WTC11 (cell line): Measurements from ENCODE around the gene TMEM175.

Source experiments
- FOXP1 ChIP-seq: sonication (generic); formaldehyde crosslinking; IDR thresholded peaks from 2 replicates; pipeline ENCODE4 v1.8.0; 2022; ENCODE audit warnings: missing genetic modification reagents, mild to moderate bottlenecking, moderate library complexity, borderline replicate concordance
- GABPB1 ChIP-seq: sonication (generic); formaldehyde crosslinking; IDR thresholded peaks from 2 replicates; pipeline ENCODE4 v1.8.1; 2023; ENCODE audit warnings: mild to moderate bottlenecking, missing genetic modification reagents
- TEAD4 ChIP-seq: sonication (generic); formaldehyde crosslinking; IDR thresholded peaks from 2 replicates; pipeline ENCODE4 v1.8.0; 2022; ENCODE audit warnings: mild to moderate bottlenecking, missing genetic modification reagents
- TF ChIP-seq, protein P1 (sequence below): fragments of 200-600 bp; IDR thresholded peaks from 2 replicates; pipeline ENCODE4 v1.8.0; 2022; ENCODE audit warnings: antibody characterized with exemption
- TF ChIP-seq, protein P2 (sequence below): fragments of 250-450 bp; sonication (Bioruptor Pico); IDR thresholded peaks from 2 replicates; pipeline ENCODE4 v1.9.0; 2021; ENCODE audit warnings: moderate library complexity, mild to moderate bottlenecking, inconsistent platforms, borderline replicate concordance
- TF ChIP-seq, protein P3 (sequence below): sonication (generic); formaldehyde crosslinking; IDR thresholded peaks from 2 replicates; pipeline ENCODE4 v1.8.1; 2022; ENCODE audit warnings: low read depth, missing genetic modification reagents, borderline replicate concordance
- TF ChIP-seq, protein P4 (sequence below): fragments of 250-450 bp; sonication (Bioruptor Pico); IDR thresholded peaks from 2 replicates; pipeline ENCODE4 v1.9.0; 2021; ENCODE audit warnings: mild to moderate bottlenecking, borderline replicate concordance
- TF ChIP-seq, protein P5 (sequence below): sonication (generic); formaldehyde crosslinking; IDR thresholded peaks from 2 replicates; pipeline ENCODE4 v1.8.1; 2022; ENCODE audit warnings: mild to moderate bottlenecking, moderate library complexity, missing genetic modification reagents
- TF ChIP-seq, protein P6 (sequence below): fragments of 250-450 bp; sonication (Bioruptor Pico); IDR thresholded peaks from 2 replicates; pipeline ENCODE4 v2.1.2; 2022; ENCODE audit warnings: mild to moderate bottlenecking, moderate library complexity
- TF ChIP-seq, protein P7 (sequence below): sonication (generic); formaldehyde crosslinking; IDR thresholded peaks from 2 replicates; pipeline ENCODE4 v1.8.0; 2022; ENCODE audit warnings: mild to moderate bottlenecking, missing genetic modification reagents
- TF ChIP-seq, protein P8 (sequence below): sonication (generic); formaldehyde crosslinking; IDR thresholded peaks from 2 replicates; pipeline ENCODE4 v1.8.1; 2022; ENCODE audit warnings: mild to moderate bottlenecking, missing genetic modification reagents, moderate library complexity, borderline replicate concordance
- TF ChIP-seq, protein P9 (sequence below): sonication (generic); formaldehyde crosslinking; IDR thresholded peaks from 2 replicates; pipeline ENCODE4 v1.8.1; 2023; ENCODE audit warnings: mild to moderate bottlenecking, moderate library complexity, missing genetic modification reagents

DNA sequence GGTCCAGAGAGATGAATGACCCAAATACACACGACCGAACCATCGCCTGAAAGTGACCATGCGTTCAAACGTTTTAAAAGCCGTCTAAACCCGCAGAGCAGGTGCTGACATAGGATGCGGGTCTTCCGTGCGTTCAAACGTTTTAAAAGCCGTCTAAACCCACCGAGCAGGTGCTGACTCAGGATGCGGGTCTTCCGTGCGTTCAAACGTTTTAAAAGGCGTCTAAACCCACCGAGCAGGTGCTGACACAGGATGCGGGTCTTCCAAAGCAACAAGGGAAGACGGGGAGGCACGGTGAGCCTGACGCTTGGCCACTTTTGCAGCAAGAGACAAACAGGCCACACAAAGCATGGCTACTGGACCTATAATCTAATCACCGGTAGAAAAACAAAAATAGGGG, 47.4 kb upstream of the TMEM175 start:
- TF ChIP-seq, protein P1, sequence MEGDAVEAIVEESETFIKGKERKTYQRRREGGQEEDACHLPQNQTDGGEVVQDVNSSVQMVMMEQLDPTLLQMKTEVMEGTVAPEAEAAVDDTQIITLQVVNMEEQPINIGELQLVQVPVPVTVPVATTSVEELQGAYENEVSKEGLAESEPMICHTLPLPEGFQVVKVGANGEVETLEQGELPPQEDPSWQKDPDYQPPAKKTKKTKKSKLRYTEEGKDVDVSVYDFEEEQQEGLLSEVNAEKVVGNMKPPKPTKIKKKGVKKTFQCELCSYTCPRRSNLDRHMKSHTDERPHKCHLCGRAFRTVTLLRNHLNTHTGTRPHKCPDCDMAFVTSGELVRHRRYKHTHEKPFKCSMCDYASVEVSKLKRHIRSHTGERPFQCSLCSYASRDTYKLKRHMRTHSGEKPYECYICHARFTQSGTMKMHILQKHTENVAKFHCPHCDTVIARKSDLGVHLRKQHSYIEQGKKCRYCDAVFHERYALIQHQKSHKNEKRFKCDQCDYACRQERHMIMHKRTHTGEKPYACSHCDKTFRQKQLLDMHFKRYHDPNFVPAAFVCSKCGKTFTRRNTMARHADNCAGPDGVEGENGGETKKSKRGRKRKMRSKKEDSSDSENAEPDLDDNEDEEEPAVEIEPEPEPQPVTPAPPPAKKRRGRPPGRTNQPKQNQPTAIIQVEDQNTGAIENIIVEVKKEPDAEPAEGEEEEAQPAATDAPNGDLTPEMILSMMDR: no peak
- TF ChIP-seq, protein P2, sequence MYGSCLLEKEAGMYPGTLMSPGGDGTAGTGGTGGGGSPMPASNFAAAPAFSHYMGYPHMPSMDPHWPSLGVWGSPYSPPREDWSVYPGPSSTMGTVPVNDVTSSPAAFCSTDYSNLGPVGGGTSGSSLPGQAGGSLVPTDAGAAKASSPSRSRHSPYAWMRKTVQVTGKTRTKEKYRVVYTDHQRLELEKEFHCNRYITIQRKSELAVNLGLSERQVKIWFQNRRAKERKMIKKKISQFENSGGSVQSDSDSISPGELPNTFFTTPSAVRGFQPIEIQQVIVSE: no peak
- no peak for TF ChIP-seq FOXP1 (CRISPR knock-in tag)
- TF ChIP-seq, protein P3, sequence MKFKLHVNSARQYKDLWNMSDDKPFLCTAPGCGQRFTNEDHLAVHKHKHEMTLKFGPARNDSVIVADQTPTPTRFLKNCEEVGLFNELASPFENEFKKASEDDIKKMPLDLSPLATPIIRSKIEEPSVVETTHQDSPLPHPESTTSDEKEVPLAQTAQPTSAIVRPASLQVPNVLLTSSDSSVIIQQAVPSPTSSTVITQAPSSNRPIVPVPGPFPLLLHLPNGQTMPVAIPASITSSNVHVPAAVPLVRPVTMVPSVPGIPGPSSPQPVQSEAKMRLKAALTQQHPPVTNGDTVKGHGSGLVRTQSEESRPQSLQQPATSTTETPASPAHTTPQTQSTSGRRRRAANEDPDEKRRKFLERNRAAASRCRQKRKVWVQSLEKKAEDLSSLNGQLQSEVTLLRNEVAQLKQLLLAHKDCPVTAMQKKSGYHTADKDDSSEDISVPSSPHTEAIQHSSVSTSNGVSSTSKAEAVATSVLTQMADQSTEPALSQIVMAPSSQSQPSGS: no peak
- TF ChIP-seq, protein P4, sequence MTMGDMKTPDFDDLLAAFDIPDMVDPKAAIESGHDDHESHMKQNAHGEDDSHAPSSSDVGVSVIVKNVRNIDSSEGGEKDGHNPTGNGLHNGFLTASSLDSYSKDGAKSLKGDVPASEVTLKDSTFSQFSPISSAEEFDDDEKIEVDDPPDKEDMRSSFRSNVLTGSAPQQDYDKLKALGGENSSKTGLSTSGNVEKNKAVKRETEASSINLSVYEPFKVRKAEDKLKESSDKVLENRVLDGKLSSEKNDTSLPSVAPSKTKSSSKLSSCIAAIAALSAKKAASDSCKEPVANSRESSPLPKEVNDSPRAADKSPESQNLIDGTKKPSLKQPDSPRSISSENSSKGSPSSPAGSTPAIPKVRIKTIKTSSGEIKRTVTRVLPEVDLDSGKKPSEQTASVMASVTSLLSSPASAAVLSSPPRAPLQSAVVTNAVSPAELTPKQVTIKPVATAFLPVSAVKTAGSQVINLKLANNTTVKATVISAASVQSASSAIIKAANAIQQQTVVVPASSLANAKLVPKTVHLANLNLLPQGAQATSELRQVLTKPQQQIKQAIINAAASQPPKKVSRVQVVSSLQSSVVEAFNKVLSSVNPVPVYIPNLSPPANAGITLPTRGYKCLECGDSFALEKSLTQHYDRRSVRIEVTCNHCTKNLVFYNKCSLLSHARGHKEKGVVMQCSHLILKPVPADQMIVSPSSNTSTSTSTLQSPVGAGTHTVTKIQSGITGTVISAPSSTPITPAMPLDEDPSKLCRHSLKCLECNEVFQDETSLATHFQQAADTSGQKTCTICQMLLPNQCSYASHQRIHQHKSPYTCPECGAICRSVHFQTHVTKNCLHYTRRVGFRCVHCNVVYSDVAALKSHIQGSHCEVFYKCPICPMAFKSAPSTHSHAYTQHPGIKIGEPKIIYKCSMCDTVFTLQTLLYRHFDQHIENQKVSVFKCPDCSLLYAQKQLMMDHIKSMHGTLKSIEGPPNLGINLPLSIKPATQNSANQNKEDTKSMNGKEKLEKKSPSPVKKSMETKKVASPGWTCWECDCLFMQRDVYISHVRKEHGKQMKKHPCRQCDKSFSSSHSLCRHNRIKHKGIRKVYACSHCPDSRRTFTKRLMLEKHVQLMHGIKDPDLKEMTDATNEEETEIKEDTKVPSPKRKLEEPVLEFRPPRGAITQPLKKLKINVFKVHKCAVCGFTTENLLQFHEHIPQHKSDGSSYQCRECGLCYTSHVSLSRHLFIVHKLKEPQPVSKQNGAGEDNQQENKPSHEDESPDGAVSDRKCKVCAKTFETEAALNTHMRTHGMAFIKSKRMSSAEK (CRISPR knock-in tag): no peak
- no peak for TF ChIP-seq GABPB1 (CRISPR knock-in tag)
- no peak for TF ChIP-seq TEAD4 (CRISPR knock-in tag)
- TF ChIP-seq, protein P5, sequence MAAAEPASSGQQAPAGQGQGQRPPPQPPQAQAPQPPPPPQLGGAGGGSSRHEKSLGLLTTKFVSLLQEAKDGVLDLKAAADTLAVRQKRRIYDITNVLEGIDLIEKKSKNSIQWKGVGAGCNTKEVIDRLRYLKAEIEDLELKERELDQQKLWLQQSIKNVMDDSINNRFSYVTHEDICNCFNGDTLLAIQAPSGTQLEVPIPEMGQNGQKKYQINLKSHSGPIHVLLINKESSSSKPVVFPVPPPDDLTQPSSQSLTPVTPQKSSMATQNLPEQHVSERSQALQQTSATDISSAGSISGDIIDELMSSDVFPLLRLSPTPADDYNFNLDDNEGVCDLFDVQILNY: no peak
- TF ChIP-seq, protein P6, sequence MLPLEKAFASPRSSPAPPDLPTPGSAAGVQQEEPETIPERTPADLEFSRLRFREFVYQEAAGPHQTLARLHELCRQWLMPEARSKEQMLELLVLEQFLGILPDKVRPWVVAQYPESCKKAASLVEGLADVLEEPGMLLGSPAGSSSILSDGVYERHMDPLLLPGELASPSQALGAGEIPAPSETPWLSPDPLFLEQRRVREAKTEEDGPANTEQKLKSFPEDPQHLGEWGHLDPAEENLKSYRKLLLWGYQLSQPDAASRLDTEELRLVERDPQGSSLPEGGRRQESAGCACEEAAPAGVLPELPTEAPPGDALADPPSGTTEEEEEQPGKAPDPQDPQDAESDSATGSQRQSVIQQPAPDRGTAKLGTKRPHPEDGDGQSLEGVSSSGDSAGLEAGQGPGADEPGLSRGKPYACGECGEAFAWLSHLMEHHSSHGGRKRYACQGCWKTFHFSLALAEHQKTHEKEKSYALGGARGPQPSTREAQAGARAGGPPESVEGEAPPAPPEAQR (CRISPR knock-in tag): no peak
- TF ChIP-seq, protein P7, sequence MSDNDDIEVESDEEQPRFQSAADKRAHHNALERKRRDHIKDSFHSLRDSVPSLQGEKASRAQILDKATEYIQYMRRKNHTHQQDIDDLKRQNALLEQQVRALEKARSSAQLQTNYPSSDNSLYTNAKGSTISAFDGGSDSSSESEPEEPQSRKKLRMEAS (CRISPR knock-in tag): no peak
- TF ChIP-seq, protein P8, sequence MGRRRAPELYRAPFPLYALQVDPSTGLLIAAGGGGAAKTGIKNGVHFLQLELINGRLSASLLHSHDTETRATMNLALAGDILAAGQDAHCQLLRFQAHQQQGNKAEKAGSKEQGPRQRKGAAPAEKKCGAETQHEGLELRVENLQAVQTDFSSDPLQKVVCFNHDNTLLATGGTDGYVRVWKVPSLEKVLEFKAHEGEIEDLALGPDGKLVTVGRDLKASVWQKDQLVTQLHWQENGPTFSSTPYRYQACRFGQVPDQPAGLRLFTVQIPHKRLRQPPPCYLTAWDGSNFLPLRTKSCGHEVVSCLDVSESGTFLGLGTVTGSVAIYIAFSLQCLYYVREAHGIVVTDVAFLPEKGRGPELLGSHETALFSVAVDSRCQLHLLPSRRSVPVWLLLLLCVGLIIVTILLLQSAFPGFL (CRISPR knock-in tag): no peak
- TF ChIP-seq, protein P9, sequence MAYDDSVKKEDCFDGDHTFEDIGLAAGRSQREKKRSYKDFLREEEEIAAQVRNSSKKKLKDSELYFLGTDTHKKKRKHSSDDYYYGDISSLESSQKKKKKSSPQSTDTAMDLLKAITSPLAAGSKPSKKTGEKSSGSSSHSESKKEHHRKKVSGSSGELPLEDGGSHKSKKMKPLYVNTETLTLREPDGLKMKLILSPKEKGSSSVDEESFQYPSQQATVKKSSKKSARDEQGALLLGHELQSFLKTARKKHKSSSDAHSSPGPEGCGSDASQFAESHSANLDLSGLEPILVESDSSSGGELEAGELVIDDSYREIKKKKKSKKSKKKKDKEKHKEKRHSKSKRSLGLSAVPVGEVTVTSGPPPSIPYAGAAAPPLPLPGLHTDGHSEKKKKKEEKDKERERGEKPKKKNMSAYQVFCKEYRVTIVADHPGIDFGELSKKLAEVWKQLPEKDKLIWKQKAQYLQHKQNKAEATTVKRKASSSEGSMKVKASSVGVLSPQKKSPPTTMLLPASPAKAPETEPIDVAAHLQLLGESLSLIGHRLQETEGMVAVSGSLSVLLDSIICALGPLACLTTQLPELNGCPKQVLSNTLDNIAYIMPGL (CRISPR knock-in tag): no peak
